Stimulated activated CD4-positive, alpha-beta T cell treated with anti-CD3 and anti-CD28 coated beads, TNF-alpha, amount 100 ng/mL, for 24 hours (primary cell): ENCODE results near the gene FAM219B.

ENCODE experiments used
- DNase-seq, 3 experiments: peaks; one replicate each; pipeline ENCODE4 v3.0.0-alpha.2; 2020; ENCODE audit warnings: low read depth in 3 of 3

FAM219B gene

GRCh38 chr15:74873036-74873755 is 33.5 kb downstream of the FAM219B start, which contains the start of gene SCAMP2:
TSS of gene SCAMP2 (minus strand) at chr15:74873365. CDS start at chr15:74873255, 110 bp downstream.
- DNase-seq = peak; percentile 84 to 90 (median 84)

- DNase-seq = no peak
Observed at GRCh38 chr15:74872702-74873035, 34.0 kb downstream of the FAM219B start.

- no peak for DNase-seq
Observed at GRCh38 chr15:74870436-74871215, 36.0 kb downstream of the FAM219B start.

GRCh38 chr15:74869726-74870407 is 36.8 kb downstream of the FAM219B start:
- DNase-seq = peak in 1 of 3 experiments; percentile 24

- no peak for DNase-seq
Observed at GRCh38 chr15:74869372-74869725, 37.3 kb downstream of the FAM219B start.

GRCh38 chr15:74868059-74868458 is 38.6 kb downstream of the FAM219B start:
- no peak for DNase-seq

GRCh38 chr15:74867466-74868038 is 39.1 kb downstream of the FAM219B start:
- DNase-seq = no peak

GRCh38 chr15:74866090-74866489 is 40.6 kb downstream of the FAM219B start:
- no peak for DNase-seq

GRCh38 chr15:74865316-74865715 is 41.3 kb downstream of the FAM219B start:
- no peak for DNase-seq

- DNase-seq = no peak
Observed at GRCh38 chr15:74864296-74864695, 42.4 kb downstream of the FAM219B start.

GRCh38 chr15:74863239-74864056 is 43.2 kb downstream of the FAM219B start:
- DNase-seq = no peak

GRCh38 chr15:74858369-74858740 is 48.3 kb downstream of the FAM219B start:
- DNase-seq = no peak

- DNase-seq = no peak
Observed at GRCh38 chr15:74857671-74858368, 48.8 kb downstream of the FAM219B start.

- DNase-seq = no peak
Observed at GRCh38 chr15:74857082-74857655, 49.5 kb downstream of the FAM219B start.

GRCh38 chr15:74856537-74856936 is 50.1 kb downstream of the FAM219B start:
- DNase-seq = no peak

- DNase-seq = no peak
Observed at GRCh38 chr15:74855857-74856256, 50.8 kb downstream of the FAM219B start.

- DNase-seq = no peak
Observed at GRCh38 chr15:74854453-74855022, 52.1 kb downstream of the FAM219B start.

- no peak for DNase-seq
Observed at GRCh38 chr15:74851960-74852359, 54.7 kb downstream of the FAM219B start.

GRCh38 chr15:74850393-74850792 is 56.3 kb downstream of the FAM219B start:
- no peak for DNase-seq
